Left forelimb (tissue), 1 donor: ENCODE results near the gene SULF2.
A peak's percentile ranks its signal among the peaks of the same experiment; 100 is the strongest.
"Not testable (repeated sequence)": the region's sequence is repeated elsewhere in the genome, so short reads cannot be mapped to it uniquely, and the experiment has no call there.

ENCODE experiments used
- DNase-seq: peaks from one replicate; pipeline ENCODE4 v3.0.0-alpha.2; 2018; ENCODE audit warnings: low spot score

Gene SULF2

GRCh38 chr20:47785311-47785853 is at the start of gene SULF2:
Gene SULF2 (minus strand): TSS chr20:47785481. CDS start chr20:47757363, 28,118 bp downstream.
- DNase-seq: peak; percentile 84

GRCh38 chr20:47831675-47832074 is 46.4 kb upstream of the SULF2 start:
- not testable (repeated sequence) for DNase-seq

- not testable (repeated sequence) for DNase-seq
These were observed 41.4 kb upstream of the SULF2 start for GRCh38 chr20:47826716-47827115.

- DNase-seq: not testable (repeated sequence)
These were observed 40.7 kb upstream of the SULF2 start for GRCh38 chr20:47826006-47826405.

GRCh38 chr20:47825011-47825762 is 39.9 kb upstream of the SULF2 start:
- DNase-seq: no peak

GRCh38 chr20:47823941-47824340 is 38.7 kb upstream of the SULF2 start:
- DNase-seq: not testable (repeated sequence)

- DNase-seq: no peak
These were observed 36.3 kb upstream of the SULF2 start for GRCh38 chr20:47821481-47822100.

- no peak for DNase-seq
These were observed 33.8 kb upstream of the SULF2 start for GRCh38 chr20:47818996-47819609.

GRCh38 chr20:47818466-47818865 is 33.2 kb upstream of the SULF2 start:
- no peak for DNase-seq

GRCh38 chr20:47818016-47818415 is 32.7 kb upstream of the SULF2 start:
- DNase-seq: no peak

GRCh38 chr20:47817573-47817972 is 32.3 kb upstream of the SULF2 start:
- DNase-seq: no peak

- DNase-seq: no peak
These were observed 31.5 kb upstream of the SULF2 start for GRCh38 chr20:47816487-47817451.

- DNase-seq: no peak
These were observed 30.6 kb upstream of the SULF2 start for GRCh38 chr20:47815866-47816265.

- no peak for DNase-seq
These were observed 30.1 kb upstream of the SULF2 start for GRCh38 chr20:47815416-47815806.

GRCh38 chr20:47814632-47815415 is 29.5 kb upstream of the SULF2 start:
- no peak for DNase-seq

- DNase-seq: no peak
These were observed 25.6 kb upstream of the SULF2 start for GRCh38 chr20:47810721-47811347.

GRCh38 chr20:47810116-47810677 is 24.9 kb upstream of the SULF2 start:
- DNase-seq: no peak

GRCh38 chr20:47809161-47809960 is 24.1 kb upstream of the SULF2 start:
- no peak for DNase-seq

GRCh38 chr20:47805951-47806350 is 20.7 kb upstream of the SULF2 start:
- no peak for DNase-seq
